Measurements from ENCODE around the gene STON2. TPM values are rescaled to one million over a fixed set of nuclear protein-coding genes. Genes with fewer than 3 reads are reported as not detected.
A peak's percentile ranks its signal among the peaks of the same experiment; 100 is the strongest.

Gene STON2
- polyA plus RNA-seq, 4 donors, result 3.4 to 11.5 (median 4.3) TPM

DNA sequence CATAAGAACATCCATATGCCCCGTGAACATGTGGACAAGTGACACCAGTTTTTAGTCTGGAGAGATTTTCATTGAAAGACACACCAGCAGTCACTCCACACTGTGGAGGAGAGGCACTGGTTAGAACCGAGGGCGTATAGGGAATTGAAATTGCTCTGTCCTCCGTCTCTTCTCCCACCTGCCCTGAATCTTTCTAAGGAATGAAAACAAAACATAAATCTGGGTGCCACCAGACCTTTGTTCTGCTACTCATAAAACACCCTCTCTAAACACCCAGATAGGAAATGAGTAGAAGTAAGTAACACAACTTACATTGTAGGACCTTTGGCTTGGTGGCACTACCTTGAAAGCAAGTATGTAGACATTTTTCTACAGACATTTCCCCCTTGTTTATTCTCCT lies 37.1 kb upstream of the STON2 start:
- DNase-seq (peak in 1 of 2 donors; percentile 65), FAIRE-seq (no peak)
- Histone ChIP-seq H3K36me3 (ENCODE audit: control insufficient read depth in 3 of 3, insufficient read depth in 2 of 3, low read depth in 1 of 3, low read length in 3 of 3) (no peaks in the 10 kb centered on the region), H3K27me3 (ENCODE audit: control insufficient read depth in 3 of 3, insufficient read depth in 3 of 3, low read length in 3 of 3) (peaks cover 0 to 5% (median 1%) of the 10 kb centered on the region in 3 donors), H3K9me3 (ENCODE audit: control insufficient read depth in 2 of 2, insufficient read depth in 1 of 2, low read depth in 1 of 2, low read length in 1 of 2) (no peaks in the 10 kb centered on the region), H3K27ac (ENCODE audit: low read depth in 1 of 3, low read length in 2 of 3) (peak overlapping the region in 1 of 3 donors; percentile 39), H3K4me3 (ENCODE audit: low read depth in 1 of 3, low read length in 3 of 3) (no peak overlapping the region), H3K4me1 (ENCODE audit: control insufficient read depth in 3 of 3, insufficient read depth in 2 of 3, low read depth in 1 of 3, low read length in 2 of 3) (peaks cover 0 to 17% (median 0%) of the 10 kb centered on the region in 3 donors)
- 3 to 27% (median 26%) methylated on average over 4 of the region's 4 CpGs for WGBS, 3 donors

DNA sequence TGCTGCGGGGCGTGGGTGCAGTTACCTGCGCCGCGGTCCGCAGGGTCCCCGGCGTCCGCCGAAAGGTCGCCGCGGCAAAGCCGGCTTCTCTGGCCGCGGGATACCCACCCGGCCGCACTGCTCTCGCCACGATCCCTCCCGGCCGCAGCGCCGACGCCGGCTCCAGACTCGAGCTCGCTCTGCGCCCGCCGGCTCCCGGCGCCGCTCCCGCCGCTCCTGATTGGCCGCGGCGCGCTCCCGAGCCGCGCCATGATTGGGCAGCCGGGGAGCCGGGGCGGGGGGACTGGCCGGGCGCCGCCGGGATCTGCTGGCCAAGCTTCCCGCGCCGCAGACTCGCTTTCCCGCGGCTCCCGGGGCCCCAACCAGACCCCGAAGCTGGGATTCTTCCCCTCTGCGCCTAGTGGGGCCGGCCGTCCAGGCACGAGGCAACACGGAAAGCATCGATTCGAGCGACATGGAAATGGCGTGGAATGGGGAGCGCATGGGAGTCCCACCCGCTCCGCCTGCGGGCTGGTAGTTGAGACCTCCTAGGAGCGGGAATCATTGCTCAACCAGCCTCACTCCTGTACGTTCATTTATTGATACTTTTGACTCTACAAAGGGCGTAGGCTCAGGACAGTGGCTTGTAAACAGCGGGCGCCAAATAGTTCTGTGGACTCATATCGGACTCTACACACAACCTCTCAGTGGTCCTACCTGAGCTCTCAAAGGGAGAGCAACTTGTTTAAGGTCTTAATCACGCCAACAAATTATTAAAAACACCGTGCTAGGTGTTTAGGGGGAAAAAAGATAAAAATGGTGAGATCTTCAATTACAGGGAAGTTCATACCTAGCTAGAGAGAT lies 36.4 kb upstream of the STON2 start:
- FAIRE-seq (no peak), DNase-seq (peak; percentile 76 to 92)
- no peaks in the 10 kb centered on the region for H3K36me3 ChIP-seq (ENCODE audit: control insufficient read depth in 3 of 3, insufficient read depth in 2 of 3, low read depth in 1 of 3, low read length in 3 of 3)
- peak overlapping the region in 1 of 3 donors; percentile 70 for H3K27ac ChIP-seq (ENCODE audit: low read depth in 1 of 3, low read length in 2 of 3)
- peaks cover 0 to 17% (median 0%) of the 10 kb centered on the region in 3 donors for H3K4me1 ChIP-seq (ENCODE audit: control insufficient read depth in 3 of 3, insufficient read depth in 2 of 3, low read depth in 1 of 3, low read length in 2 of 3)
- peak overlapping the region; percentile 34 to 66 (median 62) for H3K4me3 ChIP-seq (ENCODE audit: low read depth in 1 of 3, low read length in 3 of 3)
- H3K27me3 ChIP-seq (ENCODE audit: control insufficient read depth in 3 of 3, insufficient read depth in 3 of 3, low read length in 3 of 3), result peaks cover 0 to 5% (median 1%) of the 10 kb centered on the region in 3 donors
- WGBS, 3 donors, result 1 to 2% (median 1%) methylated on average over 47 to 79 of the region's 79 CpGs
- H3K9me3 ChIP-seq (ENCODE audit: control insufficient read depth in 2 of 2, insufficient read depth in 1 of 2, low read depth in 1 of 2, low read length in 1 of 2), result no peaks in the 10 kb centered on the region

DNA sequence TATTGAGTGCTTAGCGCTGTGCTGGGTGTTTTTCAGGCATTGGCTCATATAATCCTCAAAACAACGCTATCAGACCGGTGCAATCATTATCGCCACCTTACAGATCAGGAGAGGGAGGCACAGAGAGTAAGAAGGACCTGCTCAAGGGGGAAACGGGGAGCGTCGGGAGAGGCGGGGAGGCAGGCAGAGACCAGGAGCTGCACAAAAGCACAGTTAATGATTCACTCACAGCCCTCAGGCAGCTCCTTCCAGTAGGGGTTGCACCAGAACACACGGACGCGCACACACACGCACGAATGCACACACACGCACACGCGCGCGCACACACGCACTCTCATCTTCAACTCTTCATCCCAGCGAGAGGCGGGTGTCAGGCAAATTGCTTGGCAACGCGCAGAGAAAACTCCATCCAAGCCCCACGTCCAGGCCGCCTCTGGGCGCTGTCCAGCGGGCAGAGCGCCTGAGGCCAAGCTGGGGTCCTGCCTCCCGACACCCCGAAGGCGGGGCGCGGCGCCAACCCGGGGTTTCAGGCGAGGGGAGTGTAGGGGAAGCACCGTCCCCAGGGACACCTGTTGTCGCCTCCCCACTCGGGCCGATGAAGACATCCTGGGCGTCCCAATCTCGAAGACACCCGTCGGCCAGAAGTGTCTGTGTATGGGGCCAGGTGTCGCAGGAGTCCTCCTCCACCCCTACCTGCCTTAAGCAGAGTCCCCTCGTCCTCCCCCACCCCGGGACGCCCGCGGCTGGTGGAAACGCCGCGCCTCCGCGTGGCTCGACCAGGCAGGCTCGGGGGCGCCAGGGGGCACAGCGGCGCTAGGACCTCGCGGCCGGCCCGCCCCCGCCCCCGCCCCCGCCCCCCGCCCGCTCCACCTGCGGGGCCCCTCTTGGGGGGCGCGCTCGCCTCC lies 35.5 kb upstream of the STON2 start:
- peak; percentile 46 to 84 for DNase-seq
- no peak for FAIRE-seq
- Histone ChIP-seq H3K27me3 (ENCODE audit: control insufficient read depth in 3 of 3, insufficient read depth in 3 of 3, low read length in 3 of 3) (peaks cover 0 to 5% (median 1%) of the 10 kb centered on the region in 3 donors), H3K9me3 (ENCODE audit: control insufficient read depth in 2 of 2, insufficient read depth in 1 of 2, low read depth in 1 of 2, low read length in 1 of 2) (no peaks in the 10 kb centered on the region), H3K4me1 (ENCODE audit: control insufficient read depth in 3 of 3, insufficient read depth in 2 of 3, low read depth in 1 of 3, low read length in 2 of 3) (peaks cover 0 to 17% (median 0%) of the 10 kb centered on the region in 3 donors), H3K36me3 (ENCODE audit: control insufficient read depth in 3 of 3, insufficient read depth in 2 of 3, low read depth in 1 of 3, low read length in 3 of 3) (no peaks in the 10 kb centered on the region), H3K4me3 (ENCODE audit: low read depth in 1 of 3, low read length in 3 of 3) (peak overlapping the region; percentile 34 to 66 (median 62)), H3K27ac (ENCODE audit: low read depth in 1 of 3, low read length in 2 of 3) (peak overlapping the region in 2 of 3 donors; percentile 24 to 50)
- 1 to 3% (median 1%) methylated on average over 54 to 73 of the region's 73 CpGs for WGBS, 3 donors

DNA sequence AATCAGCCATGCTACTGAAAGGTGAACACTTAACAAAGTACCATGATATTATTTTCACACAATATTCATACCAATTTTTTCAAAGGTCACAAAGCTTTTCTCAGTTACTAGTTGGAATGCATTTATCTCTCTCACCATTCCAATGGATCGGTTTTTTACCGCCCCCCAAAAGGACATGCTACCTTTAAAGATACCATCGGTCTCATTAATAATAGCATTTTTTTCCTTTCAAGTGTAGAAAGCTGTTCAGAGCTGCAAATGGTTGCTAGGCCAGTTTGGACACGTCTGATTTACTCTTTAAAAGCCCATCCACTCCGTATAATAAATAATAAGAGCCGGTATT lies 34.9 kb upstream of the STON2 start:
- Histone ChIP-seq H3K27ac (ENCODE audit: low read depth in 1 of 3, low read length in 2 of 3) (no peak overlapping the region), H3K4me3 (ENCODE audit: low read depth in 1 of 3, low read length in 3 of 3) (peak overlapping the region in 2 of 3 donors; percentile 59 to 66)
- WGBS, 3 donors, result 7 to 19% (median 14%) methylated on average over 6 of the region's 6 CpGs

DNA sequence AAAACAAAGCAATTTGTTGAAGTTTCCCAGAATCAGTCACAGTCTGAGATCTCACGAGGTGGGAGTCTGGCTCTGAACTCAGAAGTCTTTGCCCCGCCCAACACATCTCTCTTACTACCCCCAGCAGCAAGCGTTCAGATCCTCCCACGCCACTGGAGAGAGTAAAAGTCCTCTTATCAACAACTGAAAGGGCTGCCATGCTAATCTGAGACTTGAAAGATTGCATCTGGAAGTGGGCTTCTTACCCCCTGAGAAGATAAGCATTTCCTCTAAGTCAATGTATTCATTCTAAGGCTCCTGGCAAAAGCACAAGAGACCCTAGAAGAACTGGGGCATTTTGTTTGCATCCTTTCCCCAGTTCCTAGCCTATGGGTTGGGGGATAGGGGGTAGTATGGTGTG lies 34.1 kb upstream of the STON2 start:
- FAIRE-seq, result no peak
- H3K27me3 ChIP-seq (ENCODE audit: control insufficient read depth in 3 of 3, insufficient read depth in 3 of 3, low read length in 3 of 3), result peaks cover 0 to 5% (median 0%) of the 10 kb centered on the region in 3 donors
- no peak for DNase-seq
- H3K4me3 ChIP-seq (ENCODE audit: low read depth in 1 of 3, low read length in 3 of 3), result no peak overlapping the region
- peaks cover 0 to 17% (median 0%) of the 10 kb centered on the region in 3 donors for H3K4me1 ChIP-seq (ENCODE audit: control insufficient read depth in 3 of 3, insufficient read depth in 2 of 3, low read depth in 1 of 3, low read length in 2 of 3)
- H3K9me3 ChIP-seq (ENCODE audit: control insufficient read depth in 2 of 2, insufficient read depth in 1 of 2, low read depth in 1 of 2, low read length in 1 of 2), result no peaks in the 10 kb centered on the region
- no peaks in the 10 kb centered on the region for H3K36me3 ChIP-seq (ENCODE audit: control insufficient read depth in 3 of 3, insufficient read depth in 2 of 3, low read depth in 1 of 3, low read length in 3 of 3)
- WGBS, 3 donors, result 47 to 69% (median 68%) methylated on average over 4 of the region's 4 CpGs
- H3K27ac ChIP-seq (ENCODE audit: low read depth in 1 of 3, low read length in 2 of 3), result no peak overlapping the region

More for the DNA sequence above, 34.9 kb upstream of the STON2 start:
- no peak for FAIRE-seq
- Histone ChIP-seq H3K4me1 (ENCODE audit: control insufficient read depth in 3 of 3, insufficient read depth in 2 of 3, low read depth in 1 of 3, low read length in 2 of 3) (peaks cover 0 to 17% (median 0%) of the 10 kb centered on the region in 3 donors), H3K36me3 (ENCODE audit: control insufficient read depth in 3 of 3, insufficient read depth in 2 of 3, low read depth in 1 of 3, low read length in 3 of 3) (no peaks in the 10 kb centered on the region), H3K9me3 (ENCODE audit: control insufficient read depth in 2 of 2, insufficient read depth in 1 of 2, low read depth in 1 of 2, low read length in 1 of 2) (no peaks in the 10 kb centered on the region), H3K27me3 (ENCODE audit: control insufficient read depth in 3 of 3, insufficient read depth in 3 of 3, low read length in 3 of 3) (peaks cover 0 to 5% (median 0%) of the 10 kb centered on the region in 3 donors)
- DNase-seq, result no peak

DNA sequence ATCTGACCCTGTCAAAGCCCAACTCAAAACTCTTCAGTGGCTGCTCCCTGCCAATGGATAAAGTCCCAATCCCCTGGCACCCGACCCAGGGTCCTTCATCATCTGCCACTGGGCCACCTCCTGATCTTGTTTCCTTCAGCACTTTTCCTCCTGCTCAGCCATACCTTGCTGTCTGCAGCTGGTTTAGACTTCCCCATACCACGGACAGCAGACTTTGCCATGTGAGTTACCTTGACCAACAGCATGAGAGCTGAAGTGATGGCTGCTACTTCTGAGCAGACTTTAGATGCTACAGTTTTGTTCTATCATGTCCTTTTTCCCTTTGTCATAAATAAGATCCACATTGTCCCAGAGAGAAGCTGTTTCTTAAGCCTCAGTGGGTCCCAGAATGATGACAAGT lies 33.3 kb upstream of the STON2 start:
- H3K27ac ChIP-seq (ENCODE audit: low read depth in 1 of 3, low read length in 2 of 3), result no peak overlapping the region
- H3K27me3 ChIP-seq (ENCODE audit: control insufficient read depth in 3 of 3, insufficient read depth in 3 of 3, low read length in 3 of 3), result peaks cover 0 to 5% (median 0%) of the 10 kb centered on the region in 3 donors
- FAIRE-seq (no peak), DNase-seq (no peak)
- H3K4me1 ChIP-seq (ENCODE audit: control insufficient read depth in 3 of 3, insufficient read depth in 2 of 3, low read depth in 1 of 3, low read length in 2 of 3), result peaks cover 0 to 17% (median 0%) of the 10 kb centered on the region in 3 donors
- 59 to 68% (median 65%) methylated on average over 2 of the region's 2 CpGs for WGBS, 3 donors
- H3K4me3 ChIP-seq (ENCODE audit: low read depth in 1 of 3, low read length in 3 of 3), result no peak overlapping the region
- no peaks in the 10 kb centered on the region for H3K9me3 ChIP-seq (ENCODE audit: control insufficient read depth in 2 of 2, insufficient read depth in 1 of 2, low read depth in 1 of 2, low read length in 1 of 2)
- no peaks in the 10 kb centered on the region for H3K36me3 ChIP-seq (ENCODE audit: control insufficient read depth in 3 of 3, insufficient read depth in 2 of 3, low read depth in 1 of 3, low read length in 3 of 3)

DNA sequence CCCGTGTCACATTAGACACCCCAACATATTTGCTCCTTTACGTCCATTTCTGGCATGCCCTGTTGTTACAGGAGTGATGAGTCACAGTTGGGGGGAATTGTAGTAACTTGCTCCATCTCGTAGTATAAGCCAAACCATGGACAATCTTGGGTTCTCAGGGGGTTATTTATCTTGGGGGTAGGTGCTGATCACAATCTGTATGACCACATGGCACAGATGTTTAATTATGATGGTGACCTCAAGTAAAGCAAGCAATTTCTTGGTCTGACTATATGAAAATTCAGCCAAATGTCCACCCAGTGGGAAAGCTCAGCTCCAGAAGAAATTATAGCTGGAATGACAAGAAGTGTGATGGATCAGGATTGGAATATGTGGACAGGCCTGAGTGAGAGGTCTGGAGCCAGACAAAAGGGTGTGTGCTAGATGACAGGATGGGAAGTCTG lies 32.1 kb upstream of the STON2 start:
- Histone ChIP-seq H3K4me3 (ENCODE audit: low read depth in 1 of 3, low read length in 3 of 3) (no peak overlapping the region), H3K9me3 (ENCODE audit: control insufficient read depth in 2 of 2, insufficient read depth in 1 of 2, low read depth in 1 of 2, low read length in 1 of 2) (no peaks in the 10 kb centered on the region), H3K4me1 (ENCODE audit: control insufficient read depth in 3 of 3, insufficient read depth in 2 of 3, low read depth in 1 of 3, low read length in 2 of 3) (peaks cover 0 to 12% (median 0%) of the 10 kb centered on the region in 3 donors), H3K27me3 (ENCODE audit: control insufficient read depth in 3 of 3, insufficient read depth in 3 of 3, low read length in 3 of 3) (peaks cover 0 to 5% (median 0%) of the 10 kb centered on the region in 3 donors), H3K36me3 (ENCODE audit: control insufficient read depth in 3 of 3, insufficient read depth in 2 of 3, low read depth in 1 of 3, low read length in 3 of 3) (no peaks in the 10 kb centered on the region), H3K27ac (ENCODE audit: low read depth in 1 of 3, low read length in 2 of 3) (no peak overlapping the region)
- 74 to 86% (median 85%) methylated on average over 3 of the region's 3 CpGs for WGBS, 3 donors
- DNase-seq (no peak), FAIRE-seq (no peak)

DNA sequence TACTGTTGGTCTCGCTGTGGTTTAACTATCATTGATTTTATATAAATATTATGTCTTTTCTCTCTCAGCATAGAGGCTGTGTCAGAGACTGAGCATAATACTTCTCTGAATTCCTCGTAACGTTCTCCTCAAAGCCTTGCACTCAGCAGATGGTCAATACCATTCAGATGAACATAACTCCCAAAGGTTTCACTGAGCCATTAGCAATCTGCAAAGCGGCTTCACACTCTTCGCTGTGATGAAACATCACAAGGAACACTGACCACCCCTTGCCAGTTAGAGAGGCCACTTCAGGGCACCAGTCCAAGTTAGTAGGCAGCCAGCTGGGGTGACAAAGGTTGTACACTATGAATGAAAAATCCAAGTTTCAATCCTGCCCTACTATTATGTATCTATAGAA lies 30.1 kb upstream of the STON2 start:
- DNase-seq (no peak), FAIRE-seq (no peak)
- no peak overlapping the region for H3K27ac ChIP-seq (ENCODE audit: low read depth in 1 of 3, low read length in 2 of 3)
- H3K36me3 ChIP-seq (ENCODE audit: control insufficient read depth in 3 of 3, insufficient read depth in 2 of 3, low read depth in 1 of 3, low read length in 3 of 3), result peaks cover 0 to 2% (median 0%) of the 10 kb centered on the region in 3 donors
- H3K4me1 ChIP-seq (ENCODE audit: control insufficient read depth in 3 of 3, insufficient read depth in 2 of 3, low read depth in 1 of 3, low read length in 2 of 3), result peaks cover 0 to 5% (median 0%) of the 10 kb centered on the region in 3 donors
- 81 to 91% (median 87%) methylated on average over 5 of the region's 5 CpGs for WGBS, 3 donors
- no peaks in the 10 kb centered on the region for H3K9me3 ChIP-seq (ENCODE audit: control insufficient read depth in 2 of 2, insufficient read depth in 1 of 2, low read depth in 1 of 2, low read length in 1 of 2)
- no peak overlapping the region for H3K4me3 ChIP-seq (ENCODE audit: low read depth in 1 of 3, low read length in 3 of 3)
- peaks cover 0 to 5% (median 0%) of the 10 kb centered on the region in 3 donors for H3K27me3 ChIP-seq (ENCODE audit: control insufficient read depth in 3 of 3, insufficient read depth in 3 of 3, low read length in 3 of 3)
